ENCODE data around the gene HEY2. TPM values are rescaled to one million over a fixed set of nuclear protein-coding genes. Genes with fewer than 3 reads are reported as not detected.
A peak's percentile ranks its signal among the peaks of the same experiment; 100 is the strongest.

Gene HEY2
- total and polyA plus RNA-seq, 2 donors (not counting 3 experiments of a cell fraction or from before 2014, with no cell fraction given): 0.07 TPM; not detected in 1

DNA sequence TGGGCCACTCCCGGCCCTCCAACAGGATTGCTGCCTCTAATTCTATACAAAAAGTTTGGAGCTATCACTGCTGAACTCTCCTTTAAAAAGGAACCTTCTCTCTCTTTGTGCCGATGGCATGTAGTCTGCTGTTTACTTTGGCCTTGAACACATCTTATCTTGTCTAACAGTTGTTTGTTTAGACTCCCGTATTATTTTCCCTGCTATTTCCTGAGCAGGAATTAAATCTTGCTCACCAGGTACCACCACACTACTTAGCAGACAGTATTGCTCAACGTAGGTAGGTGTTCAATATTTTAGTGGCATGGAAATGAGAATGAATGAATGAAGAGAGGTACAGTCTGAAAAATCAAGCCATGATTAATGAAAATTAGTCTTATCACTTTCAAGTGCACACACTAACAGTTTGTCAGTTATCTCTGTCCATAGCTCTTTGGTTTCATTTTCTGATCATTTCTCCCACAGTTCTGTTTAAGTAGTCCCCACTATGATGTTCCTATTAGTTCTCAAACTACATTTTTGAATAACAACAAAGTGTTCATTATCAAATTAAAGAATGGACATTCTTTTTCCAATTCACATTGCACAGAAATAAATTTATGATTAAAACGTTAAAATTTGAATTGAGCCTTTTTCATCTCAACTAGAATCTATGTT, 6.8 kb upstream of the HEY2 start:
- CTCF ChIA-PET: interaction anchor here (0.9 to 1.4 kb wide), 3 partner anchors 11 to 429 kb away, joined by 3 to 6 read pairs (median 6); no protein-coding TSS in a partner anchor
- no peaks in the 10 kb centered on the region for H4K20me1 ChIP-seq (replicated peaks; ENCODE audit: control insufficient read depth, extremely low read depth, insufficient read depth, low read length)
- no peaks in the 10 kb centered on the region for H3K9me1 ChIP-seq (replicated peaks; ENCODE audit: control insufficient read depth, extremely low read depth, insufficient read depth, low read length)
- H3K9ac ChIP-seq (replicated peaks; ENCODE audit: extremely low read depth, insufficient read depth, low read length): no peak overlapping the region
- H3K79me2 ChIP-seq (ENCODE audit: control insufficient read depth, insufficient read depth, low read length): no peaks in the 10 kb centered on the region
- H3K27me3 ChIP-seq (ENCODE audit: control insufficient read depth in 2 of 2, insufficient read depth in 2 of 2, low read length in 2 of 2): peaks cover 33% of the 10 kb centered on the region in 2 experiments
- no peaks in the 10 kb centered on the region for H3K9me3 ChIP-seq (replicated peaks; ENCODE audit: control insufficient read depth, insufficient read depth, low read length)
- dilution Hi-C loops (cut with MboI; ENCODE audit: extremely low pct_ligation_motif_present, low sequenced_read_pairs) (no loop called here), intact Hi-C loops (cut with micrococcal nuclease) (no loop called here)
- BruUV-seq (replicated peaks): no TSS peak
- POLR2A ChIA-PET: no interaction called here
- no peaks in the 10 kb centered on the region for H3K36me3 ChIP-seq (ENCODE audit: control insufficient read depth in 2 of 2, extremely low read depth in 1 of 2, insufficient read depth in 2 of 2, low read length in 2 of 2)
- peaks cover 17% of the 10 kb centered on the region for H3K4me1 ChIP-seq (ENCODE audit: control insufficient read depth, extremely low read depth, insufficient read depth, low read length)
- H3K4me3 ChIP-seq (replicated peaks in 1 of 3; ENCODE audit: insufficient read depth in 1 of 3, low read depth in 1 of 3, low read length in 3 of 3): no peak overlapping the region
- TF ChIP-seq, protein P1, sequence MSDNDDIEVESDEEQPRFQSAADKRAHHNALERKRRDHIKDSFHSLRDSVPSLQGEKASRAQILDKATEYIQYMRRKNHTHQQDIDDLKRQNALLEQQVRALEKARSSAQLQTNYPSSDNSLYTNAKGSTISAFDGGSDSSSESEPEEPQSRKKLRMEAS (IDR thresholded peaks at IDR 0.05; ENCODE audit: insufficient read depth, insufficient read length): no peak
- TF ChIP-seq, protein P2, sequence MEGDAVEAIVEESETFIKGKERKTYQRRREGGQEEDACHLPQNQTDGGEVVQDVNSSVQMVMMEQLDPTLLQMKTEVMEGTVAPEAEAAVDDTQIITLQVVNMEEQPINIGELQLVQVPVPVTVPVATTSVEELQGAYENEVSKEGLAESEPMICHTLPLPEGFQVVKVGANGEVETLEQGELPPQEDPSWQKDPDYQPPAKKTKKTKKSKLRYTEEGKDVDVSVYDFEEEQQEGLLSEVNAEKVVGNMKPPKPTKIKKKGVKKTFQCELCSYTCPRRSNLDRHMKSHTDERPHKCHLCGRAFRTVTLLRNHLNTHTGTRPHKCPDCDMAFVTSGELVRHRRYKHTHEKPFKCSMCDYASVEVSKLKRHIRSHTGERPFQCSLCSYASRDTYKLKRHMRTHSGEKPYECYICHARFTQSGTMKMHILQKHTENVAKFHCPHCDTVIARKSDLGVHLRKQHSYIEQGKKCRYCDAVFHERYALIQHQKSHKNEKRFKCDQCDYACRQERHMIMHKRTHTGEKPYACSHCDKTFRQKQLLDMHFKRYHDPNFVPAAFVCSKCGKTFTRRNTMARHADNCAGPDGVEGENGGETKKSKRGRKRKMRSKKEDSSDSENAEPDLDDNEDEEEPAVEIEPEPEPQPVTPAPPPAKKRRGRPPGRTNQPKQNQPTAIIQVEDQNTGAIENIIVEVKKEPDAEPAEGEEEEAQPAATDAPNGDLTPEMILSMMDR (IDR thresholded peaks at IDR 0.05; ENCODE audit: extremely low read depth in 1 of 2, insufficient read depth in 1 of 2, low read depth in 1 of 2, low read length in 2 of 2): no peak
- TF ChIP-seq GATA2 (IDR thresholded peaks at IDR 0.05; ENCODE audit: insufficient read depth, insufficient read length, low read depth, low read length) (peak; percentile 82), EZH2 (IDR thresholded peaks at IDR 0.05; ENCODE audit: borderline replicate concordance, low read depth, low read length, severe bottlenecking) (no peak), POLR2A (IDR thresholded peaks at IDR 0.05; ENCODE audit: low read depth, low read length) (no peak), JUN (IDR thresholded peaks at IDR 0.05; ENCODE audit: borderline replicate concordance, insufficient read depth, insufficient read length, low read depth) (no peak), FOS (IDR thresholded peaks at IDR 0.05; ENCODE audit: borderline replicate concordance, insufficient read depth, low read length) (no peak), POLR2AphosphoS5 (IDR thresholded peaks at IDR 0.05; ENCODE audit: insufficient read depth, low read depth, low read length) (peak; percentile 35), MYC (IDR thresholded peaks at IDR 0.05; ENCODE audit: low read depth, low read length) (no peak)
- FAIRE-seq: peak; percentile 33
- no peak overlapping the region for H2AFZ ChIP-seq (ENCODE audit: low read depth, low read length)
- DNase-seq (ENCODE audit: low read depth, low spot score): no peak
- peak overlapping the region; percentile 46 for H3K4me2 ChIP-seq (ENCODE audit: insufficient read depth, low read length)
- H3K27ac ChIP-seq (ENCODE audit: insufficient read depth, low read depth, low read length): no peak overlapping the region

Measured in endothelial cell of umbilical vein (primary cell).